ENCODE measurements around the gene SIK3.

Gene SIK3

DNA sequence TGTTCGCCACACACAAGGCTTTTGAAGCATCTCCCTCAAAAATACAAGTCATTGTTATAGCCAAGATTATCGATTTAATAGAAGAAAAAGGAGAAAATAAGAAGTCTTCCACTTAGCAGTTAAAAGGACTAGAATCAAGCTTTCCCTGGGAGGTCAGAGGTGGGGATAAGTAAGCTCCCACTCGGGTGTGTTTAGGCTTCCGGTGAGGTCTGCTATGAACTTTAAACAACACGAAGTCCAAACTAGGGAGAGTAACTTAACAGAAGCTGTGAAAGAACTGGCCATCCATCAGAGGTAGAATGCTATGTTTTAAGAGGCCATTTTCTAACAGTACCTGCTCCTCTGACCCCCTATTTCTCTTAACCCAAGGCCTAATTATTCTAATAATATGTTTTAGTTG is 169.4 kb downstream of the SIK3 start:
- no peak for TF ChIP-seq EZH2 (IDR thresholded peaks at IDR 0.05)
- no peak for TF ChIP-seq POLR2AphosphoS5 (IDR thresholded peaks at IDR 0.05; ENCODE audit: borderline replicate concordance, low read depth, low read length)
- no peak for TF ChIP-seq FOXP2 (optimal IDR thresholded peaks at IDR 0.05; ENCODE audit: control extremely low read depth, extremely low read length, insufficient read depth)
- H3K9me3 ChIP-seq (ENCODE audit: low read depth, low read length), result no peaks in the 10 kb centered on the region
- no peak overlapping the region for H3K27ac ChIP-seq
- H3K4me3 ChIP-seq, result no peak overlapping the region
- no peak for DNase-seq (ENCODE audit: low read depth, low spot score)
- peaks cover 18% of the 10 kb centered on the region for H3K36me3 ChIP-seq (ENCODE audit: insufficient read depth, low read length)
- H3K9ac ChIP-seq (ENCODE audit: insufficient read length), result no peak overlapping the region

DNA sequence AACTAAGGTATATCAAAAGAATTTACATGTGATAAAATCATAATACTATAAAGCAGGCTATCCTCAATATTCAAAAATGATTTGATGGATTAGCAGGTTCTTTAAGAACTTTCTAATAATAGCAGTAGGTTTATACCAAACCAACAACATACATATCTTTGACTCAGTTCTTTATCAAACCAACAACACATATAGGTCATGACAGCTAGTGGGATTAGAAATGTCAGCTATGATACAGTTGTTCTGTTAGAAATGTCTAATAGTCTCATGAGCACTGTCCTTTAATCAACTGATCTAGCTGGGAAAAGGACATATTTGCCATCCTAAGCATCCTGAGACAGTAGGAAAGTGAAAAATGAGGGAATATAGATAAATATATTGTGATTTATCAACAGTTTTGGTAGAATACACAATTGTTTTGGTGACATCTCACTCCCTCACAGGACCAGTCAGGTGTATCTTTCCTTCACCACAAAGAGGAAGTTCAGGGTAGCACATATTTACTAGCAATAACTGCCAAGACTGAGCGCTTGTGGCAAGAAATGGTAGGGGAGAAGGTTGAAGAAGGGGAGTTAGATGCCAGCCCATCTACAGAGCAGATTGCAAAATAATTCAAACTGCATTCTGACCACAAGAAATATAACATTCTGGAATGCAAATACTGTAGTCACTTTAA is 170.0 kb downstream of the SIK3 start:
- Histone ChIP-seq H3K36me3 (ENCODE audit: insufficient read depth, low read length) (peaks cover 19% of the 10 kb centered on the region), H3K27ac (no peak overlapping the region), H3K9me3 (ENCODE audit: low read depth, low read length) (no peaks in the 10 kb centered on the region), H3K4me3 (no peak overlapping the region), H3K9ac (ENCODE audit: insufficient read length) (no peak overlapping the region)
- DNase-seq (ENCODE audit: low read depth, low spot score), result no peak
- TF ChIP-seq EZH2 (IDR thresholded peaks at IDR 0.05) (no peak), POLR2AphosphoS5 (IDR thresholded peaks at IDR 0.05; ENCODE audit: borderline replicate concordance, low read depth, low read length) (no peak), FOXP2 (optimal IDR thresholded peaks at IDR 0.05; ENCODE audit: control extremely low read depth, extremely low read length, insufficient read depth) (no peak)

DNA sequence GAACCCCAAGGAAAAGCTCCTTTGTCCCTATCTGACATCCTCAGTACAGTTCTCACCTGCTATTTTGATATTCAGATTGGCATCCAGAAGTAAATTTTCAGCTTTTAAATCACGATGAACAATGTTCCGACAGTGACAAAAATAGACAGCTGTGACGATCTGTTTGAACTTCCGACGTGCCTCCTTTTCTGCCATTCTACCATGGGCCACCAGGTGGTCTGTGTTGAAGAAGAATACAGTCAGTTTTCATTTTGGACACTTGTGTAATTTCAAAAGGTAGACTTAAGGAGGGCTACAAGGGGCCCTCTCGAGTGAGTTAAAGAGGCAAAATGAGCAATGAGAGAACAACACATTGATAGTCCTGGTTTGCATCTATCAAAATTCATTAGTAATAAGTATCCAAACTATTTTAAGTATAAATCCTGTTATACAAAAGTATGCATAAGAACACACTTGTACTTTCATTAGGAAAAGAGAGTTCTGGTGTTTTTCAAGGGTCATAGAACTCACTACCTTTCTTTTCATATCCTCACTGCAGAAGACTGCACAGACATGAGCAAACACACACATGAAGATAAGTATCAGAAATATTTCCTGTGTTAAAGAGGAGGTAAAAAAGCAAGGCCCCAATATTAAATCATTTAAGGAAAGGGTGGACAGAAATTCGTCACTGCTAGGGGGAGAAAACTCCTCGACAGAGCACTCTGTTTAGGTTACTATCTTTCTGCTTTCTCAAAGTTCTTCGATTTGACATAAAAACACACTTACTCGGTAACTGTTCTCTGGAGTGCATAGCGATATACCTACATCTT is 170.9 kb downstream of the SIK3 start:
- Histone ChIP-seq H3K36me3 (ENCODE audit: insufficient read depth, low read length) (peaks cover 21% of the 10 kb centered on the region), H3K4me3 (no peak overlapping the region), H3K27ac (no peak overlapping the region), H3K9me3 (ENCODE audit: low read depth, low read length) (no peaks in the 10 kb centered on the region), H3K9ac (ENCODE audit: insufficient read length) (no peak overlapping the region)
- DNase-seq (ENCODE audit: low read depth, low spot score), result no peak
- TF ChIP-seq FOXP2 (optimal IDR thresholded peaks at IDR 0.05; ENCODE audit: control extremely low read depth, extremely low read length, insufficient read depth) (no peak), POLR2AphosphoS5 (IDR thresholded peaks at IDR 0.05; ENCODE audit: borderline replicate concordance, low read depth, low read length) (no peak), EZH2 (IDR thresholded peaks at IDR 0.05) (no peak)

DNA sequence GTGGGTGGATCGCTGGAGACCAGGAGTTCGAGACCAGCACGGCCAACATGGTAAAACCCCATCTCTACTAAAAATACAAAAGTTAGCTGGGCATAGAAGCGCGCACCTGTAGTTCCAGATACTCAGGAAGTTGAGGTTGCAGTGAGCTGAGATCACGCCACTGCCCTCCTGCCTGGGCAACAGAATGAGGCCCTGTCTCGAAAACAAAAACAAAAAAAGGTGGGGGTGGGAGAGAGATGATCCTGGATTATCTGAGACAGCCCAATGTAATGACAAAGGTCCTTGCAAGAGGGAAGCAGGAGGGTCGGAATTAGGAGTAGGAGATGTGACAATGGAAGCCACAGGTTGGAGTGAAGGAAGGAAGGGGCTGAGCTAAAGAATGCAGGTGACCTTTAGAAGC is 173.2 kb downstream of the SIK3 start:
- Histone ChIP-seq H3K9ac (ENCODE audit: insufficient read length) (no peak overlapping the region), H3K27ac (no peak overlapping the region), H3K9me3 (ENCODE audit: low read depth, low read length) (no peaks in the 10 kb centered on the region), H3K4me3 (no peak overlapping the region), H3K36me3 (ENCODE audit: insufficient read depth, low read length) (peaks cover 21% of the 10 kb centered on the region)
- no peak for DNase-seq (ENCODE audit: low read depth, low spot score)
- TF ChIP-seq EZH2 (IDR thresholded peaks at IDR 0.05) (no peak), POLR2AphosphoS5 (IDR thresholded peaks at IDR 0.05; ENCODE audit: borderline replicate concordance, low read depth, low read length) (no peak), FOXP2 (optimal IDR thresholded peaks at IDR 0.05; ENCODE audit: control extremely low read depth, extremely low read length, insufficient read depth) (no peak)

DNA sequence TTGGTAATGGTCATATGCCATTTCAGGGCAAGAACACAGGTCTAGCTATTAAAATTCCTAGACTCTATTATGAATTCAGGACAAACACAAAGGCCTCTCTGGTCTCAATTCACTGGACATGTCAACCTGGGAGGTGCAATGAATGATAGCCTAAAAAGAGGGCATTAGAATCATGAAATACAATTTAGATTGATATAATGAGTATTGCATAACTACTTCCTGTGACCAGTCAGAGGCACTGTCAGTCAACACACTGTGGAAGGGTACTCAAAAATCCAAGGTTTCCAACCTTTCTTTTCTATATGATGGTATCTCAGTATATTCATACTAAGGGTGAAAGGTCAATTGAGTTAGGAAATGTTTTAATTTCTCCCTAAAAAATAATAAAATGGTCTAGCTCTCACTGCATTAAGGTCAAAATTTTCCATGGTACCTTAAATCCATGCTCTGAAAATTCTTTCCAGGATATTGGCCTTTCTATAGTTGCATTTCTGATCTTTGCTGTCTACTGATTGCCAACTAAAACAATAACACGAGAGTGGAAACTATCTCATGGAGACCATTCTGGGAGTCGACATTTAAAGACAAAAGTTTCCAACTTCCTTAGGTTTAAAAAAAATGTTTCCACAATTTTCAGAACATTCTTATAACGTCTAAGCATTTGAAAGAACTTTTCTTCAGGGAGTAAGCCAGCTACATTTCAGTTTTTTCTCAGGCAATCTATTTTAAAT is 179.1 kb downstream of the SIK3 start:
- TF ChIP-seq EZH2 (IDR thresholded peaks at IDR 0.05), result no peak
- TF ChIP-seq POLR2AphosphoS5 (IDR thresholded peaks at IDR 0.05; ENCODE audit: borderline replicate concordance, low read depth, low read length), result no peak
- no peak for TF ChIP-seq FOXP2 (optimal IDR thresholded peaks at IDR 0.05; ENCODE audit: control extremely low read depth, extremely low read length, insufficient read depth)
- Histone ChIP-seq H3K27ac (no peak overlapping the region), H3K9me3 (ENCODE audit: low read depth, low read length) (no peaks in the 10 kb centered on the region), H3K36me3 (ENCODE audit: insufficient read depth, low read length) (peaks cover 3% of the 10 kb centered on the region; the same call in 1 of the 2 replicates), H3K9ac (ENCODE audit: insufficient read length) (no peak overlapping the region), H3K4me3 (no peak overlapping the region)
- no peak for DNase-seq (ENCODE audit: low read depth, low spot score)

DNA sequence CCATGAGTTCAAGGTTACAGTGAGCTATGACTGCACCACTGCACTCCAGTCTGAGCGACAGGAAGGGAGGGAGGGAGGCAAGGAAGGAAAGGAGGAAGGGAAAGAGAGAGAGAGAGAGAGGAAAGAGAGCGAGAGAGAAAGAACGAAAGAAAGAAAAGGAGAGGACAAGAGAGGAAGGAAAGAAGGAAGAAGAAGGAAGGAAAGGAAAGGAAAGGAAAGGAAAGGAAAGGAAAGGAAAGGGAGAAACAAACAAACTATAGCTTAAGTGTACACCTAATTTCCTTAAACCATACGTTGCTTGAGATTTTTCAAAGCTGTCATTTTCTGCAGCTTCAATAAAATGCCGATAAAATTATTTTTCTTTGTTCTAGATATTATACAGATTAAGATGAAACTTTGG is 180.6 kb downstream of the SIK3 start:
- DNase-seq (ENCODE audit: low read depth, low spot score), result no peak
- Histone ChIP-seq H3K27ac (no peak overlapping the region), H3K9ac (ENCODE audit: insufficient read length) (no peak overlapping the region), H3K9me3 (ENCODE audit: low read depth, low read length) (no peaks in the 10 kb centered on the region), H3K4me3 (no peak overlapping the region), H3K36me3 (ENCODE audit: insufficient read depth, low read length) (no peaks in the 10 kb centered on the region)
- TF ChIP-seq EZH2 (IDR thresholded peaks at IDR 0.05), result no peak
- no peak for TF ChIP-seq FOXP2 (optimal IDR thresholded peaks at IDR 0.05; ENCODE audit: control extremely low read depth, extremely low read length, insufficient read depth)
- no peak for TF ChIP-seq POLR2AphosphoS5 (IDR thresholded peaks at IDR 0.05; ENCODE audit: borderline replicate concordance, low read depth, low read length)

DNA sequence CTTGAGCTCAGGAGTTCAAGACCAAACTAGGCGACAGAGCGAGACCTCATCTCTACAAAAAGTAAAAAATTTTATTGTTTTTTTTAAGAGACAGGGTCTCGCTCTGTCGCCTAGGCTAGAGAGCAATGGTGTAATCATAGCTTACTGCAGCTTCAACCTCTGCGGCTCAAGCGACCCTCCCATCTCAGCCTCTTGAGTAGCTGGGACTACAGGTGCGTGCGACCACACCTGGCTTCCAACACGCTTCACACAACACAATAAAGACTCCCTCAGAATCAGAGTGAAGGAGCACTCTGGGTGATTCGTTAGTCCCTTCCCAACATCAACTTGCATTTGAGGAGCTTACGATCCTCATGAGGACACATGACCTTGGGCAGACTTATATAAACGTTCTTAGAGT is 181.3 kb downstream of the SIK3 start:
- no peak overlapping the region for H3K9ac ChIP-seq (ENCODE audit: insufficient read length)
- TF ChIP-seq FOXP2 (optimal IDR thresholded peaks at IDR 0.05; ENCODE audit: control extremely low read depth, extremely low read length, insufficient read depth), result no peak
- TF ChIP-seq POLR2AphosphoS5 (IDR thresholded peaks at IDR 0.05; ENCODE audit: borderline replicate concordance, low read depth, low read length), result no peak
- no peak for TF ChIP-seq EZH2 (IDR thresholded peaks at IDR 0.05)
- H3K4me3 ChIP-seq, result no peak overlapping the region
- no peak for DNase-seq (ENCODE audit: low read depth, low spot score)
- H3K9me3 ChIP-seq (ENCODE audit: low read depth, low read length), result no peaks in the 10 kb centered on the region
- H3K27ac ChIP-seq, result no peak overlapping the region
- H3K36me3 ChIP-seq (ENCODE audit: insufficient read depth, low read length), result no peaks in the 10 kb centered on the region

DNA sequence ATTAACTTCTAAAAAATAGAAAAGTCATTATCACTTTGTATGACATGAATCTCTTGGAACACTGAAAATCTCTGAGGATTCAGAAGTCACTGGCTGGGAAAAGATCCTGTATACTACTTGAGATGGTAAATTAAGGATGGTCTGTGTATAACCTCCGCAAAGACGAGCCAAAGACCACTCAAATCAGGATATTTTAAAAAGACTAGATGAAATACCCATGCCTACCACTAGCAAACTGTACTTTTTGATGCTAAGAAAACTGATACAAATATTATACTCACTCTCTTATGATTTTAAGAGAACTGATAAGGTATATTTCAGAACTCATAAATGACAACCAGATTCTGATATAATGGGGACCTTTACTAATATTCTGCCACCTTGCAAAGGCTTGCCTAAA is 182.2 kb downstream of the SIK3 start:
- Histone ChIP-seq H3K36me3 (ENCODE audit: insufficient read depth, low read length) (no peaks in the 10 kb centered on the region), H3K9ac (ENCODE audit: insufficient read length) (no peak overlapping the region), H3K4me3 (no peak overlapping the region), H3K27ac (no peak overlapping the region), H3K9me3 (ENCODE audit: low read depth, low read length) (no peaks in the 10 kb centered on the region)
- DNase-seq (ENCODE audit: low read depth, low spot score), result no peak
- TF ChIP-seq POLR2AphosphoS5 (IDR thresholded peaks at IDR 0.05; ENCODE audit: borderline replicate concordance, low read depth, low read length), result no peak
- no peak for TF ChIP-seq FOXP2 (optimal IDR thresholded peaks at IDR 0.05; ENCODE audit: control extremely low read depth, extremely low read length, insufficient read depth)
- TF ChIP-seq EZH2 (IDR thresholded peaks at IDR 0.05), result no peak

Data from SK-N-MC (cell line).